GM23338 (cell line): ENCODE data around the gene GARIN3. TPM values are rescaled to one million over a fixed set of nuclear protein-coding genes. Genes with fewer than 3 reads are reported as not detected.

Experiments
- ATAC-seq: fragments of 200-7000 bp; cut with Tn5 transposase; 3 replicates; pipeline ENCODE4 v1.9.1; 2020
- DNase-seq: peaks from one replicate; pipeline ENCODE4 v3.0.0-alpha.2; 2015; ENCODE audit warnings: low spot score
- H2AFZ ChIP-seq: fragments of 200-600 bp; sonication (generic); 2 replicates; pipeline ENCODE4 v1.8.0; 2016; ENCODE audit warnings: antibody characterized with exemption, mild to moderate bottlenecking, moderate library complexity
- H3F3A ChIP-seq: fragments of 200-600 bp; sonication (generic); replicated peaks from 2 replicates; pipeline ENCODE4 v1.8.0; 2017; ENCODE audit warnings: antibody characterized with exemption, mixed run types, low read depth
- H3K27ac ChIP-seq: fragments of 200-600 bp; sonication (generic); 2 replicates; pipeline ENCODE4 v1.6.1; 2016; ENCODE audit warnings: low read depth
- H3K27me3 ChIP-seq: fragments of 200-600 bp; sonication (generic); 2 replicates; pipeline ENCODE4 v1.8.0; 2016; ENCODE audit warnings: mild to moderate bottlenecking, mixed run types, moderate library complexity; ENCODE audit not compliant: insufficient read depth
- H3K36me3 ChIP-seq: fragments of 200-600 bp; sonication (generic); 2 replicates; pipeline ENCODE4 v1.8.0; 2016; ENCODE audit warnings: mild to moderate bottlenecking; ENCODE audit not compliant: insufficient read depth
- H3K4me1 ChIP-seq: fragments of 200-600 bp; sonication (generic); 2 replicates; pipeline ENCODE4 v1.8.0; 2016; ENCODE audit warnings: mild to moderate bottlenecking, moderate library complexity; ENCODE audit not compliant: insufficient read depth
- H3K4me2 ChIP-seq: fragments of 200-600 bp; sonication (generic); 2 replicates; pipeline ENCODE4 v1.7.1; 2017; ENCODE audit warnings: mixed run types
- H3K4me3 ChIP-seq: fragments of 200-600 bp; sonication (generic); 2 replicates; pipeline ENCODE4 v1.6.1; 2016; ENCODE audit warnings: mixed run types
- H3K79me2 ChIP-seq: fragments of 200-600 bp; sonication (generic); replicated peaks from 2 replicates; pipeline ENCODE4 v1.8.0; 2017; ENCODE audit warnings: mild to moderate bottlenecking; ENCODE audit not compliant: insufficient read depth
- H3K9me2 ChIP-seq: fragments of 200-600 bp; sonication (generic); 2 replicates; pipeline ENCODE4 v1.8.0; 2017; ENCODE audit not compliant: insufficient read depth
- H4K20me1 ChIP-seq: fragments of 200-600 bp; sonication (generic); replicated peaks from 2 replicates; pipeline ENCODE4 v1.8.0; 2017; ENCODE audit warnings: mild to moderate bottlenecking; ENCODE audit not compliant: insufficient read depth
- H3K27ac Mint-ChIP-seq: 2 replicates; pipeline ENCODE4 v1.8.0; 2020; ENCODE audit warnings: inconsistent platforms, mild to moderate bottlenecking, moderate library complexity, mixed read lengths
- H3K27me3 Mint-ChIP-seq: 3 replicates; pipeline ENCODE4 v1.8.0; 2022; ENCODE audit warnings: low read depth, mild to moderate bottlenecking, moderate library complexity, mixed read lengths, inconsistent platforms; ENCODE audit not compliant: insufficient read depth, poor library complexity
- H3K36me3 Mint-ChIP-seq: 3 replicates; pipeline ENCODE4 v1.8.0; 2021; ENCODE audit warnings: low read depth, mild to moderate bottlenecking, inconsistent platforms, moderate library complexity, mixed read lengths
- H3K4me1 Mint-ChIP-seq: 3 replicates; pipeline ENCODE4 v1.8.0; 2020; ENCODE audit warnings: mild to moderate bottlenecking, inconsistent platforms, mixed read lengths
- H3K4me3 Mint-ChIP-seq: 3 replicates; pipeline ENCODE4 v1.8.0; 2021; ENCODE audit warnings: moderate library complexity, mild to moderate bottlenecking, inconsistent platforms, mixed read lengths
- H3K9me3 Mint-ChIP-seq: 3 replicates; pipeline ENCODE4 v1.8.0; 2020; ENCODE audit warnings: moderate library complexity, mild to moderate bottlenecking, inconsistent platforms, mixed read lengths
- ETS1 ChIP-seq: IDR thresholded peaks from 2 replicates; pipeline ENCODE4 v1.6.1; 2016; ENCODE audit warnings: antibody characterized with exemption
- EZH2phosphoT487 ChIP-seq: fragments of 200-600 bp; sonication (generic); IDR thresholded peaks from one replicate; pipeline ENCODE4 v1.8.1; 2018; ENCODE audit warnings: antibody characterized with exemption; ENCODE audit not compliant: unreplicated experiment
- JUNB ChIP-seq: IDR thresholded peaks from one replicate; pipeline ENCODE4 v1.6.1; 2016; ENCODE audit warnings: antibody characterized with exemption; ENCODE audit not compliant: unreplicated experiment
- NANOG ChIP-seq: IDR thresholded peaks from 2 replicates; pipeline ENCODE4 v1.6.1; 2016; ENCODE audit warnings: antibody characterized with exemption, borderline replicate concordance
- POLR2AphosphoS5 ChIP-seq: IDR thresholded peaks from 2 replicates; pipeline ENCODE4 v1.6.1; 2016; ENCODE audit warnings: antibody characterized with exemption, low read depth
- STAT1 ChIP-seq: IDR thresholded peaks from one replicate; pipeline ENCODE4 v1.6.1; 2016; ENCODE audit warnings: antibody characterized with exemption; ENCODE audit not compliant: unreplicated experiment
- ZNF462 ChIP-seq: fragments of 250-450 bp; sonication (Bioruptor Pico); IDR thresholded peaks from 2 replicates; pipeline ENCODE4 v1.5.0; 2020; ENCODE audit warnings: mild to moderate bottlenecking, moderate library complexity
- polyA plus RNA-seq: library from polyadenylated mRNA; unstranded; fragments of >200 nt; fragmentation: Nextera tagmentation; extraction: Ambion mirVana; gene quantifications from 2 replicates; pipeline ENCODE4 v1.2.1, GENCODE V29; 2016
- total RNA-seq: library from RNA; depleted of rRNA; stranded (reverse); fragments of >200 nt; shearing (Covaris generic); gene quantifications from 2 replicates; pipeline ENCODE4 v1.2.3, GENCODE V29; 2014

Gene GARIN3
- total and polyA plus RNA-seq, 2 experiments from 2014 or later, result not detected

- Histone ChIP-seq H4K20me1 (no peaks in the 10 kb centered on the region), H3K79me2 (no peaks in the 10 kb centered on the region), H2AFZ (no peak overlapping the region), H3K36me3 (no peaks in the 10 kb centered on the region), H3K27me3 (no peaks in the 10 kb centered on the region), H3K4me1 (no peaks in the 10 kb centered on the region), H3K4me2 (no peak overlapping the region), H3F3A (no peaks in the 10 kb centered on the region), H3K27ac (no peak overlapping the region), H3K9me2 (no peaks in the 10 kb centered on the region), H3K4me3 (no peak overlapping the region)
- H3K36me3 Mint-ChIP-seq, result no peaks in the 10 kb centered on the region
- H3K9me3 Mint-ChIP-seq, result no peaks in the 10 kb centered on the region
- H3K4me3 Mint-ChIP-seq, result no peak overlapping the region
- DNase-seq, result no peak
- no peak overlapping the region for H3K27ac Mint-ChIP-seq
- H3K27me3 Mint-ChIP-seq, result no peaks in the 10 kb centered on the region
- ATAC-seq, result no peak
- H3K4me1 Mint-ChIP-seq, result peaks cover 5% of the 10 kb centered on the region; the same call in 2 of the 3 replicates
- TF ChIP-seq STAT1 (no peak), ZNF462 (no peak), POLR2AphosphoS5 (no peak), NANOG (no peak)
These were observed 48.4 kb upstream of the GARIN3 start for GRCh38 chr5:157214415-157214814.

GRCh38 chr5:157213527-157214243 is 47.6 kb upstream of the GARIN3 start:
- TF ChIP-seq NANOG, result no peak
- TF ChIP-seq EZH2phosphoT487, result no peak
- no peak for TF ChIP-seq ETS1
- no peak for TF ChIP-seq JUNB

More at GRCh38 chr5:157213527-157214243, 47.6 kb upstream of the GARIN3 start:
- H4K20me1 ChIP-seq, result no peaks in the 10 kb centered on the region
- no peak for DNase-seq
- no peaks in the 10 kb centered on the region for H3K4me1 ChIP-seq
- Mint-ChIP-seq H3K4me3 (no peak overlapping the region), H3K27ac (no peak overlapping the region), H3K9me3 (no peaks in the 10 kb centered on the region), H3K4me1 (peaks cover 5% of the 10 kb centered on the region; the same call in 2 of the 3 replicates), H3K27me3 (no peaks in the 10 kb centered on the region), H3K36me3 (no peaks in the 10 kb centered on the region)
- no peak for ATAC-seq
- no peaks in the 10 kb centered on the region for H3K27me3 ChIP-seq
- H3K4me2 ChIP-seq, result no peak overlapping the region
- H3K79me2 ChIP-seq, result no peaks in the 10 kb centered on the region
- no peaks in the 10 kb centered on the region for H3K36me3 ChIP-seq
- no peaks in the 10 kb centered on the region for H3K9me2 ChIP-seq
- H2AFZ ChIP-seq, result no peak overlapping the region
- no peak overlapping the region for H3K27ac ChIP-seq
- no peak overlapping the region for H3K4me3 ChIP-seq
- no peaks in the 10 kb centered on the region for H3F3A ChIP-seq
